KOPT-K1 (cell line): Measurements from ENCODE around the gene TWIST2.

Experiments
- H3K27ac ChIP-seq: fragments of 200-600 bp; sonication (generic); 2 replicates; pipeline ENCODE4 v1.5.1; 2016; ENCODE audit warnings: antibody characterized with exemption, mild to moderate bottlenecking, low read depth, low read length; ENCODE audit not compliant: poor library complexity, severe bottlenecking
- H3K36me3 ChIP-seq: fragments of 200-600 bp; sonication (generic); 2 replicates; pipeline ENCODE4 v1.5.1; 2017; ENCODE audit warnings: antibody characterized with exemption, mild to moderate bottlenecking, low read length, moderate library complexity; ENCODE audit not compliant: insufficient read depth
- H3K9me3 ChIP-seq: fragments of 200-600 bp; sonication (generic); 2 replicates; pipeline ENCODE4 v1.5.1; 2017; ENCODE audit warnings: antibody characterized with exemption, low read length, mild to moderate bottlenecking; ENCODE audit not compliant: insufficient read depth, poor library complexity, severe bottlenecking

The TWIST2 gene

DNA sequence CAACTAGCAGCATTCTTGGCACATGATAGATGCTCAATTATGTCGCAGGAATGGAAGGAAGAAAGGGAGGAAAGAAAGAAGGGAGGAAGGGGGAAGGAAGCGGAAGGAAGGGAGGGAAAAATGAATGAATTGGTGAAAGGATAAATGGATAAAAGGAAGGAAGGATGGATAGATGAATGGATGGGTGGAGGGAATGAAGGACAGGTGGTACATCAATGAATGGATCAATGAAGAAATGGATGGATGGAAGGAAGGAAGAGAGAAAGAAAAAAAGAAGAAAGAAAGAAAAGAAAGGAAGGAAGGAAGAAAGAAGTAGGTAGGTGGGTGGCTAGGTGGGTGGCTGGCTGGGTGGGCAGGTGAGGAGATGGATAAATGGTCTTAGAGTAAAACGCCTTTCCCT is 56.8 kb downstream of the TWIST2 start:
- no peaks in the 10 kb centered on the region for H3K9me3 ChIP-seq
- no peaks in the 10 kb centered on the region for H3K36me3 ChIP-seq
- H3K27ac ChIP-seq: no peak overlapping the region

GRCh38 chr2:238905224-238905623 is 57.3 kb downstream of the TWIST2 start:
- no peaks in the 10 kb centered on the region for H3K36me3 ChIP-seq
- H3K9me3 ChIP-seq: no peaks in the 10 kb centered on the region
- no peak overlapping the region for H3K27ac ChIP-seq

DNA sequence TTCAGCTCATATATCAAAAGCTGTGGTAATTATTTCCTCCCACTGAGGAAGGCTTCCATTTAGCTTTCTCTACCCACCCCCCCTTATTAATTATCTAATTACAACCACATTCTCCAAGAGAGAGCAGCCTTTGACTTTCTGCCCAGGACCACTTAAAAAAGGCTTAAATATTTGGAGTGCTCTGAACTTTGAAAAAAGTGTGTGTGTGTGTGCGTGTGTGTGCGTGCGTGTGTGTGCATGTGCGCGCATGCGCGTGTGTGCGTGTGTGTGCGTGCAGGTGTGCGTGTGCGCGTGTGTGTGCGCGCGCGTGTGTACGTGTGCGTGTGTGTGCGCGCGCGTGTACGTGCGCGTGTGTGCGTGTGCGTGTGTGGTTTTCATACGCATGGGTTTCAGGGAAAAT is 57.8 kb downstream of the TWIST2 start:
- Histone ChIP-seq H3K9me3 (no peaks in the 10 kb centered on the region), H3K27ac (no peak overlapping the region)

DNA sequence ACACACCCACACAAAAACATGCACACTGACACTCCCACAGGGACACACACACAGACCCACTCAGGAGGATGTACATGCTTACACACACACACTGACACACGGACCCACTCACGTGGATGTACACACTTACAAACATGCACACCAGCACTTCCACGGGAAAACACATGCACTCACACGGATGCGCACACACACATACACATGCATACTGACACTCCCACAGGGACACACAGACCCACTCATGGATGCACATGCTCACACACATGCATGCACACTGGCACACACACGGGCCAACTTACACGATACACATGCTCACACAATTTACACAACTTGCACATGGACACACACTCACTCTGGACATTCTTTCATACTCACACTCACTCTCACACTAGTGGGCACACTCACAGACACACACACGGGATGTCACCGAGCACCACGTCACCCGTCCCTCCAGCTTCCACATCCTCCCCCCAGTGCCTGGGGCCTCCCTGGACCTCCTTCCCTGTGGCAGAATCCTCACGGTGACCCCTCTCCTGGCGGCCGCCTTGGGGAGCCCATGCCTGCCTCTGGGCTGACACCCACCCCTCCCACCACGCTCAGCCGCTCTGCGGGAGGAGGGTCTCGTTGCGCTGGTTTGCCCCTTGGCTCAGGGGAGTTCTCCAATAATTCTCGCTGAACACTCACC is 58.5 kb downstream of the TWIST2 start:
- Histone ChIP-seq H3K27ac (no peak overlapping the region), H3K9me3 (no peaks in the 10 kb centered on the region), H3K36me3 (no peaks in the 10 kb centered on the region)

More for the DNA sequence above, 57.8 kb downstream of the TWIST2 start:
- no peaks in the 10 kb centered on the region for H3K36me3 ChIP-seq

DNA sequence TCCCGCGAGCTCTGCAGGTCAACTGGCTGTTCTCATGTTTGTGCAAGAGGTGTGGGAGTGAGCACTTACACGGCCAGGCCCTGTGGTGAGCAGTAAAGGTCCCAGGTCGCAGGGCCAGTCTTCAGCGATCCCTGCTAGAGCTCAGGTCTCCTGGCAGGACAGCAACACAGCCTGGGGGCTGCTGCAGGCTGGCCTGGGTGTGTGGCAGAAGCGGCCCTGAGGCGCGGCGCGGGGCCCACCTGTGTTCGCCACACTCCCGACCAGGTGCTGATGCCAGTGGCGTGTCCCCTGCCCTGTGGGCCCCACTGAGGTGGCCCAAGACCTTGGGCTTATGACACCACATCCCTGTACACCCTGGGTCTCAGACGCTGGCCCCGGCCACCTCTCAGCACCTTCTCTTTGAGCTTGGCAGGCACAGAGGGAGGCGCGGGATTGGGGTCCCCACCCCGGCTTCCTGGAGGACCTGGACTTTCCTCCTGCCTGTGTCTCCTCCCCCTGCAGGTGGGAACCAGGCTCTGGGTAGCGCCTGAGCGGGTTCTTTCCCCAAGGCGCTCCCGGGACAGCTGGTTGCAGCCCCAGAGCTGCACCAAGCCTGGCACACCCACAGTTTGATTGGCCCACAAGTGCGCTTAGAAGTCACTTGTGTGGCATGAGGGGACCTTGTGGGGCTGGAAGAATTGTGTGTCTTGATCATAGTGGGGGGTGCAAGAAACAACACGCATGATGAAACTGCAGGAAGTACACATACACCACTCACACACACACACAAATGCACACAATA is 59.2 kb downstream of the TWIST2 start:
- no peaks in the 10 kb centered on the region for H3K9me3 ChIP-seq
- H3K27ac ChIP-seq: no peak overlapping the region
- H3K36me3 ChIP-seq: no peaks in the 10 kb centered on the region

DNA sequence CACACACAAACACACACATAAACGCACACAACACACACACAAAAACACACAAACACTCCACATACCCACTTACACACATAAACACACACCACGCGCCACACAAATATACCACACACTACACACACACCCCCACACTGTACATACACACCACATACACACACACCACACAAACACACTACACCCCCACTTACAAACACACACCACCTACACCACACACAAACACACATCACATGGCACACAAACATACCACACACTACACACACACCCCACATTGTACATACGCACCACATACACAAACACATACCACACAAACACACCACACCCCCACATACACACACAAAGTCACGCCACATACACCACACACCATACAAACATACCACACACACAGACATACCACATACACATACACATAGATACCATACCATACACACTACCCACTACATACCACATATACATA is 59.9 kb downstream of the TWIST2 start:
- Histone ChIP-seq H3K36me3 (no peaks in the 10 kb centered on the region), H3K27ac (no peak overlapping the region), H3K9me3 (no peaks in the 10 kb centered on the region)

GRCh38 chr2:238908960-238909951 is 61.4 kb downstream of the TWIST2 start:
- Histone ChIP-seq H3K36me3 (no peaks in the 10 kb centered on the region), H3K27ac (no peak overlapping the region), H3K9me3 (no peaks in the 10 kb centered on the region)

- Histone ChIP-seq H3K9me3 (no peaks in the 10 kb centered on the region), H3K36me3 (no peaks in the 10 kb centered on the region), H3K27ac (no peak overlapping the region)
Measured at GRCh38 chr2:238910751-238911351, 63.0 kb downstream of the TWIST2 start.

DNA sequence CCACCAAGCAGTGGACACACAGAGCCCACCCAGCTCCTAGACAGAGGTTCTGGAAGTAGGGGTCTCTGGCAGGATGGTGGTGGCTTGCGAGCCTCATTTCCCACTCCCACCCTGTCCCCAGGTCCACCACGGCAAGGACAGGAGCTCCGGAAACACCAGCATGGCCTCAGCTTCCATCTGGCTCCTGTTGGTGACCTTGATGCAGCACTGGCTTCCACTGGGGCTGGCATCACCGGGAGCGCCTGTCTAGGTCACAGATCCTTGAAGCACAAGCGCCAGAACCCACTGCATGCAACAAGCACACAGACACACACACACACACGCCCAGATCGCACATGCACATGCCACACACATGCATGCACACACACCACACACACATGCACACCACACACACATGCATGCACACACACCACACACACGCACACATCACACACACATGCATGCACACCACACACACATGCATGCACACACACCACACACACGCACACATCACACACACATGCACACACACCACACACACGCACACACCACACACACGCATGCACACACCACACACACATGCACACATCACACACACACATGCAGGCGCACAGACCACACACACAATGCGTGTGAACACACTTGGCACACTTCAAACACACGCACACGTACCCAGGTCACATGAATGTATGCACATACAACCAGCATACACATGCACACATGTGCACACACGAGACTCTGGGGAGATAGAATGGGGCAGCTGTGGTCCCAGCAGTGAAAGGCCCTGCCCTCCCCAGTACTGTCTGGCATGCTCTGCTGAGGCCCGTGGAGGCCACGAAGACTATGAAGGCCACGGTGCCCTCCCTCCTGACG is 63.7 kb downstream of the TWIST2 start:
- no peaks in the 10 kb centered on the region for H3K36me3 ChIP-seq
- H3K27ac ChIP-seq: no peak overlapping the region
- H3K9me3 ChIP-seq: no peaks in the 10 kb centered on the region

- H3K9me3 ChIP-seq: no peaks in the 10 kb centered on the region
- no peak overlapping the region for H3K27ac ChIP-seq
- no peaks in the 10 kb centered on the region for H3K36me3 ChIP-seq
Measured at GRCh38 chr2:238912228-238912915, 64.5 kb downstream of the TWIST2 start.

GRCh38 chr2:238912916-238913875 is 65.3 kb downstream of the TWIST2 start:
- H3K27ac ChIP-seq: no peak overlapping the region
- no peaks in the 10 kb centered on the region for H3K9me3 ChIP-seq
- no peaks in the 10 kb centered on the region for H3K36me3 ChIP-seq

DNA sequence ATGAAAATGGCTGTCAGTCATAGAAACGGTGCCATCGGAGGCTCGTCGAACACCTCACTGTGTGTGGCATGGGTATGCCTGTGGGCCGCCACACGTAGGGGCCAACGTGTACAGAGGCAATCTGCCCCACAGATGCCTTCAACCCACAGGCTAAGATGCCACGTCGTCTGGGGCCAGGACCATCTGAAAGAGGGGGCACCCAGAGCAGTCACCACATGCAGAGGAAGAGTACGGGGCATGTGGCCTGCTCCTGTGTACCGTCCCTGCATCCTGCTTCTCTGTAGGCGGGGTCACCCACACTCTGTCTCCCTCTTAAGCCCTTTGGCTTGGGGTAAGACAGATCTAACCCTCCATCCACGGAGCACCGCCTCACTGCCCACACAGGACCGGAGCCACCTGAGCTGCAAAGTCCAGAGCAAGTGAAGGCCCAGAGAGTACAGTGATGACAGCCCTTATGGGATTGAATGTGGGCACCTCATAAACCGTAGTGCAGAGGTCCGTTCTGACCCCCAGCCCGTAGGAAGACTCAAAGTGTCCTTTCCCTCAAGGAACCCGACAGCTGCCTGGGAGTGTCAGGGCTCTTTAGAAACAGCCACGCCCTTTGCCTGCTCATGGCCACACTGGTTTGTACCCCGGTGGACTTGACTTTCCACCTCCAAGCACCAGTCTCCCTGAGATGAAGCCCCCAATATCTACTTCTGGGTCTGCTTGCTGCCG is 66.2 kb downstream of the TWIST2 start:
- no peak overlapping the region for H3K27ac ChIP-seq

More for the DNA sequence above, 66.2 kb downstream of the TWIST2 start:
- Histone ChIP-seq H3K36me3 (no peaks in the 10 kb centered on the region), H3K9me3 (no peaks in the 10 kb centered on the region)
